BJ (cell line): Measurements from ENCODE around the gene PLA2G4D. TPM values are rescaled to one million over a fixed set of nuclear protein-coding genes. Genes with fewer than 3 reads are reported as not detected.

Experiments
- CTCF ChIA-PET: fragments of 350-600 bp; formaldehyde crosslinking; extraction: SDS; loops from one replicate; lab custom pipeline; 2021; ENCODE audit warnings: antibody characterized with exemption, inconsistent platforms; lab: Yijun Ruan, JAX
- POLR2A ChIA-PET: fragments of 300-600 bp; sonication (Branson Sonifier 250); formaldehyde crosslinking; extraction: SDS; loops from one replicate; lab custom pipeline; 2021; ENCODE audit warnings: antibody characterized with exemption; lab: Charles Lee
- DNase-seq: peaks from one replicate; pipeline ENCODE4 v3.0.0-alpha.2; 2011; ENCODE audit warnings: low read depth
- H3K27me3 ChIP-seq: 2 replicates; pipeline ENCODE4 v1.6.0; 2011; ENCODE audit warnings: low read length; ENCODE audit not compliant: control insufficient read depth, insufficient read depth
- H3K36me3 ChIP-seq: 2 replicates; pipeline ENCODE4 v1.5.1; 2011; ENCODE audit warnings: low read length; ENCODE audit not compliant: control insufficient read depth, insufficient read depth
- H3K4me3 ChIP-seq: 2 replicates; pipeline ENCODE4 v1.5.1; 2011; ENCODE audit warnings: low read depth, mild to moderate bottlenecking, control low read depth, low read length
- CTCF ChIP-seq: IDR thresholded peaks from 2 replicates; pipeline ENCODE4 v1.5.1; 2011; ENCODE audit warnings: low read depth, mild to moderate bottlenecking, control low read depth, inconsistent platforms, low read length, moderate library complexity; ENCODE audit not compliant: insufficient read depth
- polyA plus RNA-seq: library from polyadenylated mRNA; depleted of rRNA; stranded (reverse); fragments of >200 nt; gene quantifications from 2 replicates; pipeline ENCODE4 v1.2.3, GENCODE V29; 2011

PLA2G4D gene
- polyA plus RNA-seq, 1 experiment, result not detected

DNA sequence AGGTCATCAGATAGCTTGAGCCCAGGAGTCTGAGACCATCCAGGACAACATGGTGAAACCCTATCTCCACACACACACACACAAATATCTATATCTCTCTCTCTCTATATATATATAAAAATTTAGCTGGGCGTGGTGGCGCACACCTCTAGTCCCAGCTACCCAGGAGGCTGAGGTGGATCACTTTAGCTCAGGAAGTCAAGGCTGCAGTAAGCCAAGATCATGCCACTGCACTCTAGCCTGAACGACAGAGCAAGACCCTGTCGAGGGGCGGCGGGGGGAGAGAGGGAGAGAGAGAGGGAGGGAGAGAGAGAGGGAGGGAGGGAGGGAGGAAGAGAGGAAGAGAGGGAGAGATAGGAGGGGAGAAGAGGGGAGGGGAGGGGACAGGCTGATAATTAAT lies 34.1 kb upstream of the PLA2G4D start:
- Histone ChIP-seq H3K36me3 (no peaks in the 10 kb centered on the region), H3K27me3 (peaks cover 23% of the 10 kb centered on the region), H3K4me3 (no peak overlapping the region)
- no peak for TF ChIP-seq CTCF
- ChIA-PET POLR2A (no interaction called here), CTCF (interaction anchor here (1.1 to 1.7 kb wide), 2 partner anchors 9 to 63 kb away, joined by 4 to 10 read pairs; no protein-coding TSS in a partner anchor)
- no peak for DNase-seq

- no peak for DNase-seq
- no peak overlapping the region for H3K4me3 ChIP-seq
- peaks cover 25% of the 10 kb centered on the region for H3K27me3 ChIP-seq
- ChIA-PET CTCF (interaction anchor here (1.4 kb wide), 1 partner anchor 11 kb away, joined by 4 read pairs; no protein-coding TSS in a partner anchor), POLR2A (no interaction called here)
- TF ChIP-seq CTCF, result no peak
- H3K36me3 ChIP-seq, result no peaks in the 10 kb centered on the region
Measured at GRCh38 chr15:42123546-42123945, 29.2 kb upstream of the PLA2G4D start.

GRCh38 chr15:42121682-42122081 lies 27.3 kb upstream of the PLA2G4D start:
- POLR2A ChIA-PET, result no interaction called here
- DNase-seq, result no peak
- CTCF ChIA-PET, result interaction anchor here (0.8 to 1.8 kb wide), 2 partner anchors 9 to 37 kb away, joined by 3 to 8 read pairs; no protein-coding TSS in a partner anchor
- no peak for TF ChIP-seq CTCF
- Histone ChIP-seq H3K4me3 (no peak overlapping the region), H3K27me3 (peaks cover 28% of the 10 kb centered on the region), H3K36me3 (no peaks in the 10 kb centered on the region)

GRCh38 chr15:42121021-42121420 lies 26.7 kb upstream of the PLA2G4D start:
- no peak for TF ChIP-seq CTCF
- no peak overlapping the region for H3K4me3 ChIP-seq
- H3K36me3 ChIP-seq, result no peaks in the 10 kb centered on the region
- DNase-seq, result no peak
- CTCF ChIA-PET, result interaction anchor here (0.6 to 1.8 kb wide), 5 partner anchors 9 to 36 kb away, joined by 3 to 8 read pairs (median 4); no protein-coding TSS in a partner anchor
- POLR2A ChIA-PET, result no interaction called here
- H3K27me3 ChIP-seq, result peaks cover 28% of the 10 kb centered on the region

- H3K36me3 ChIP-seq, result no peaks in the 10 kb centered on the region
- POLR2A ChIA-PET, result no interaction called here
- no peak overlapping the region for H3K4me3 ChIP-seq
- no peak for DNase-seq
- CTCF ChIA-PET, result interaction anchor here (0.6 to 1.8 kb wide), 8 partner anchors 10 to 262 kb away, joined by 3 to 8 read pairs (median 3); no protein-coding TSS in a partner anchor
- peaks cover 30% of the 10 kb centered on the region for H3K27me3 ChIP-seq
- no peak for TF ChIP-seq CTCF
Measured at GRCh38 chr15:42120285-42120684, 25.9 kb upstream of the PLA2G4D start.
